Endometrial microvascular endothelial cells (primary cell): ENCODE results near the gene STRADA. TPM values are rescaled to one million over a fixed set of nuclear protein-coding genes. Genes with fewer than 3 reads are reported as not detected.
"Not testable (repeated sequence)": the region's sequence is repeated elsewhere in the genome, so short reads cannot be mapped to it uniquely, and the experiment has no call there.

Source experiments
- in situ Hi-C: cut with HindIII; loops from 2 replicates; pipeline ENCODE4 v1.10.0; 2017; ENCODE audit warnings: low sequenced_read_pairs, low pct_unique_long_range_greater_than_20kb; ENCODE audit errors: inconsistent ontology term
- total RNA-seq: library from RNA; depleted of rRNA; stranded (reverse); fragments of >200 nt; gene quantifications from one replicate; pipeline ENCODE4 v1.2.3, GENCODE V29; 2015; ENCODE audit errors: inconsistent ontology term

STRADA gene
- total RNA-seq, 1 donor from 2014 or later: 39.5 TPM

- in situ Hi-C loops: no loop called here
Measured at GRCh38 chr17:63760771-63761539, 19.4 kb upstream of the STRADA start.

GRCh38 chr17:63758428-63758827 lies 16.8 kb upstream of the STRADA start:
- in situ Hi-C loops: no loop called here

- in situ Hi-C loops: no loop called here
Measured at GRCh38 chr17:63754046-63754445, 12.4 kb upstream of the STRADA start.

GRCh38 chr17:63753215-63753614 lies 11.6 kb upstream of the STRADA start:
- in situ Hi-C loops: no loop called here

GRCh38 chr17:63752707-63753106 lies 11.1 kb upstream of the STRADA start:
- in situ Hi-C loops: no loop called here

- in situ Hi-C loops: no loop called here
Measured at GRCh38 chr17:63751806-63752205, 10.2 kb upstream of the STRADA start.

GRCh38 chr17:63741143-63741407 lies 524 bp downstream of the STRADA start:
- in situ Hi-C loops: no loop called here

GRCh38 chr17:63740464-63741142 lies 996 bp downstream of the STRADA start:
- in situ Hi-C loops: no loop called here

- in situ Hi-C loops: no loop called here
Measured at GRCh38 chr17:63735691-63736090, 5.9 kb downstream of the STRADA start.

GRCh38 chr17:63722403-63722802 lies 19.2 kb downstream of the STRADA start:
- in situ Hi-C loops: no loop called here

- in situ Hi-C loops: not testable (repeated sequence)
Measured at GRCh38 chr17:63720194-63720593, 21.4 kb downstream of the STRADA start.

GRCh38 chr17:63718988-63719387 lies 22.6 kb downstream of the STRADA start:
- in situ Hi-C loops: no loop called here

GRCh38 chr17:63716426-63716825 lies 25.2 kb downstream of the STRADA start:
- in situ Hi-C loops: no loop called here

- in situ Hi-C loops: no loop called here
Measured at GRCh38 chr17:63714550-63715277, 26.9 kb downstream of the STRADA start.

GRCh38 chr17:63709110-63709509 lies 32.5 kb downstream of the STRADA start:
- in situ Hi-C loops: no loop called here

GRCh38 chr17:63707151-63707550 lies 34.4 kb downstream of the STRADA start:
- in situ Hi-C loops: no loop called here

- in situ Hi-C loops: no loop called here
Measured at GRCh38 chr17:63706336-63707082, 35.1 kb downstream of the STRADA start.

- in situ Hi-C loops: no loop called here
Measured at GRCh38 chr17:63705657-63706056, 35.9 kb downstream of the STRADA start.

- in situ Hi-C loops: no loop called here
Measured at GRCh38 chr17:63704836-63705235, 36.8 kb downstream of the STRADA start.

- in situ Hi-C loops: no loop called here
Measured at GRCh38 chr17:63704259-63704576, 37.4 kb downstream of the STRADA start.
